HepG2 (cell line): ENCODE results near the gene ZFYVE28. TPM values are rescaled to one million over a fixed set of nuclear protein-coding genes. Genes with fewer than 3 reads are reported as not detected.

Experiments
- ATAC-seq: fragments of 200-7000 bp; cut with Tn5 transposase; 3 replicates; pipeline ENCODE4 v1.9.1; 2020; ENCODE audit warnings: mild to moderate bottlenecking, moderate library complexity
- BruUV-seq: library from RNA; stranded (reverse); fragments of 400-500 nt; replicated peaks from 2 replicates; lab custom pipeline; 2021; lab: Mats Ljungman, UMichigan
- CTCF ChIA-PET: fragments of 300-600 bp; formaldehyde crosslinking; extraction: SDS; loops from one replicate; lab custom pipeline; 2021; ENCODE audit warnings: low total read pairs, inconsistent platforms, low intra/inter-chr PET ratio; lab: Yijun Ruan, JAX
- POLR2A ChIA-PET: fragments of 350-600 bp; sonication (Branson Sonifier 250); formaldehyde crosslinking; loops from one replicate; lab custom pipeline; 2020; ENCODE audit warnings: antibody characterized with exemption, inconsistent platforms; lab: Yijun Ruan, JAX
- DNase-seq: peaks from one replicate; pipeline ENCODE4 v3.0.0-alpha.2; 2015; ENCODE audit warnings: low spot score
- FAIRE-seq: peaks from 3 replicates; lab custom pipeline; 2011; peaks lifted over from hg19 to GRCh38; lab: Jason Lieb, UNC
- H2AFZ ChIP-seq: one replicate; pipeline ENCODE4 v1.6.1; 2011; ENCODE audit warnings: low read length, inconsistent platforms
- H3K27ac ChIP-seq: fragments of 300-600 bp; 3 replicates; pipeline ENCODE4 v1.8.0; 2011; ENCODE audit warnings: mixed run types, mild to moderate bottlenecking, mixed read lengths, low read length, inconsistent platforms; ENCODE audit not compliant: insufficient read depth; ENCODE audit errors: extremely low read length
- H3K27me3 ChIP-seq, 2 experiments: fragments of 200-600 bp in 1 of 2; 2 replicates in 1 of 2; 3 replicates in 1 of 2; pipeline versions ENCODE4 v1.6.0 to v1.8.0; 2011; ENCODE audit warnings: low read length in 2 of 2, mild to moderate bottlenecking in 2 of 2, moderate library complexity in 2 of 2, inconsistent platforms in 1 of 2; ENCODE audit not compliant: insufficient read depth in 2 of 2, control insufficient read depth in 1 of 2
- H3K36me3 ChIP-seq, 2 experiments: fragments of 200-600 bp in 1 of 2; replicated peaks in 1 of 2; 2 replicates in 1 of 2; 3 replicates in 1 of 2; pipeline versions ENCODE4 v1.5.1 to v1.8.0; 2011; ENCODE audit warnings: low read length in 2 of 2, inconsistent platforms in 1 of 2; ENCODE audit not compliant: insufficient read depth in 2 of 2, control insufficient read depth in 1 of 2
- H3K4me1 ChIP-seq: 2 replicates; pipeline ENCODE4 v1.5.1; 2012; ENCODE audit warnings: low read length, inconsistent platforms; ENCODE audit not compliant: insufficient read depth
- H3K4me2 ChIP-seq: 2 replicates; pipeline ENCODE4 v1.6.0; 2011; ENCODE audit warnings: low read depth, low read length, inconsistent platforms
- H3K4me3 ChIP-seq, 3 experiments: fragments of 200-600 bp in 1 of 3; sonication (generic), shearing (Covaris generic) in 1 of 3; replicated peaks in 1 of 3; 2 replicates each; pipeline ENCODE4 v1.5.1; 2011 to 2016; ENCODE audit warnings: low read length in 3 of 3, inconsistent platforms in 2 of 3, low read depth in 2 of 3, mild to moderate bottlenecking in 2 of 3, control low read depth in 1 of 3, mixed read lengths in 1 of 3; ENCODE audit not compliant: insufficient read depth in 1 of 3
- H3K79me2 ChIP-seq: one replicate; pipeline ENCODE4 v1.6.1; 2011; ENCODE audit warnings: low read length, inconsistent platforms; ENCODE audit not compliant: insufficient read depth
- H3K9ac ChIP-seq: 2 replicates; pipeline ENCODE4 v1.6.0; 2011; ENCODE audit warnings: mild to moderate bottlenecking, low read depth, low read length, inconsistent platforms; ENCODE audit not compliant: insufficient read depth
- H3K9me3 ChIP-seq: 2 replicates; pipeline ENCODE4 v1.5.1; 2012; ENCODE audit warnings: mild to moderate bottlenecking, low read length
- H4K20me1 ChIP-seq: 2 replicates; pipeline ENCODE4 v1.6.0; 2011; ENCODE audit warnings: inconsistent platforms, mild to moderate bottlenecking, low read length, moderate library complexity; ENCODE audit not compliant: insufficient read depth
- BRCA1 ChIP-seq: sonication (generic); formaldehyde crosslinking; IDR thresholded peaks from 2 replicates; pipeline ENCODE4 v1.4.0; 2020; ENCODE audit warnings: missing genetic modification reagents
- MTA3 ChIP-seq: sonication (generic); formaldehyde crosslinking; IDR thresholded peaks from 2 replicates; pipeline ENCODE4 v1.4.0; 2020; ENCODE audit warnings: missing genetic modification reagents
- MZF1 ChIP-seq: sonication (generic); formaldehyde crosslinking; IDR thresholded peaks from 2 replicates; pipeline ENCODE4 v1.8.1; 2023; ENCODE audit warnings: mild to moderate bottlenecking, missing genetic modification reagents, borderline replicate concordance
- NR2C2 ChIP-seq: sonication (generic); formaldehyde crosslinking; IDR thresholded peaks from 2 replicates; pipeline ENCODE4 v1.4.0; 2020; ENCODE audit warnings: missing genetic modification reagents, mild to moderate bottlenecking, moderate library complexity, borderline replicate concordance
- PRDM10 ChIP-seq: sonication (generic); formaldehyde crosslinking; IDR thresholded peaks from 2 replicates; pipeline ENCODE4 v1.4.0; 2020; ENCODE audit warnings: low read depth, missing genetic modification reagents
- RBFOX2 ChIP-seq: fragments of 200-400 bp; formaldehyde crosslinking; IDR thresholded peaks from 2 replicates; pipeline ENCODE4 v1.6.1; 2017; ENCODE audit warnings: low read depth, mild to moderate bottlenecking, low read length
- RBM22 ChIP-seq: fragments of 200-400 bp; formaldehyde crosslinking; optimal IDR thresholded peaks from 2 replicates; pipeline ENCODE3; 2017; ENCODE audit warnings: mild to moderate bottlenecking, low read length, moderate library complexity
- ZKSCAN5 ChIP-seq: sonication (generic); formaldehyde crosslinking; IDR thresholded peaks from 2 replicates; pipeline ENCODE4 v1.5.1; 2020; ENCODE audit warnings: mild to moderate bottlenecking, missing genetic modification reagents
- ZNF280D ChIP-seq: sonication (generic); formaldehyde crosslinking; IDR thresholded peaks from 2 replicates; pipeline ENCODE4 v1.5.1; 2020; ENCODE audit warnings: mild to moderate bottlenecking, missing genetic modification reagents
- ZNF616 ChIP-seq: sonication (generic); formaldehyde crosslinking; IDR thresholded peaks from 2 replicates; pipeline ENCODE4 v1.5.0; 2020; ENCODE audit warnings: low read depth, mild to moderate bottlenecking, missing genetic modification reagents
- WGBS: methylation state at CpG from one replicate; pipeline ENCODE4 v1.1.6; 2017; ENCODE audit warnings: low lambda C conversion rate; 5-methylcytosine and 5-hydroxymethylcytosine counted together
- in situ Hi-C: cut with HindIII; loops from 2 replicates; pipeline ENCODE4 v1.10.0; 2017; ENCODE audit warnings: low pct_unique_long_range_greater_than_20kb; ENCODE audit not compliant: extremely low pct_ligation_motif_present
- intact Hi-C: fragments of 100-400 bp; cut with micrococcal nuclease; formaldehyde crosslinking; loops from one replicate; pipeline ENCODE4 v1.10.0; 2022; ENCODE audit not compliant: unreplicated experiment
- polyA plus RNA-seq, 8 experiments: library from polyadenylated mRNA; depleted of rRNA in 3 of 8; stranded (reverse) in 7 of 8; unstranded in 1 of 8; fragments of >200 nt; fragmentation: Illumina TruSeq in 4 of 8; extraction: Trizol in 4 of 8; gene quantifications; 2 replicates each; pipeline versions ENCODE4 v1.2.1 to v1.2.3, GENCODE V29; 2011 to 2016; ENCODE audit warnings: low read depth in 4 of 8, missing spikeins in 1 of 8, mixed read lengths in 1 of 8; ENCODE audit not compliant: insufficient read depth in 1 of 8
- total RNA-seq, 5 experiments: library from RNA; depleted of rRNA; stranded (reverse); fragments of >200 nt; fragmentation: Illumina TruSeq; extraction: Trizol; gene quantifications; 2 replicates each; pipeline ENCODE4 v1.2.3, GENCODE V29; 2016; ENCODE audit warnings: low read depth in 1 of 5
- TF ChIP-seq, protein P1 (sequence below): sonication (generic); formaldehyde crosslinking; IDR thresholded peaks from 2 replicates; pipeline ENCODE4 v1.4.0; 2020; ENCODE audit warnings: missing genetic modification reagents, borderline replicate concordance

Gene ZFYVE28
- total and polyA plus RNA-seq, 2 of the 13 experiments (the other 11 are each of a cell fraction or from before 2014, with no cell fraction given): 0.12 to 0.22 TPM

GRCh38 chr4:2250357-2251072 lies 167.9 kb downstream of the ZFYVE28 start:
- in situ Hi-C loops (no loop called here), intact Hi-C loops (no loop called here)
- 91% methylated on average over 7 of the region's 30 CpGs for WGBS
- POLR2A ChIA-PET: no interaction called here
- ATAC-seq (no peak), FAIRE-seq (no peak), DNase-seq (no peak)
- no TSS peak for BruUV-seq
- CTCF ChIA-PET: no interaction called here
- Histone ChIP-seq H3K36me3 (peaks cover 11% of the 10 kb centered on the region in 2 experiments; a peak in 4 of 5 replicates), H3K4me2 (no peak overlapping the region), H2AFZ (no peak overlapping the region), H3K4me3 (no peak overlapping the region), H3K27me3 (no peaks in the 10 kb centered on the region), H3K9me3 (no peaks in the 10 kb centered on the region), H3K4me1 (peaks cover 7% of the 10 kb centered on the region), H3K79me2 (no peaks in the 10 kb centered on the region), H3K9ac (no peak overlapping the region), H3K27ac (no peak overlapping the region), H4K20me1 (no peaks in the 10 kb centered on the region)
- TF ChIP-seq ZNF280D (CRISPR knock-in tag) (no peak), BRCA1 (CRISPR knock-in tag) (no peak), RBM22 (peak; percentile 23), PRDM10 (CRISPR knock-in tag) (no peak), ZNF616 (CRISPR knock-in tag) (no peak), MTA3 (no peak), ZKSCAN5 (CRISPR knock-in tag) (no peak), RBFOX2 (peak; percentile 39), MZF1 (CRISPR knock-in tag) (no peak), NR2C2 (CRISPR knock-in tag) (no peak)
- TF ChIP-seq, protein P1, sequence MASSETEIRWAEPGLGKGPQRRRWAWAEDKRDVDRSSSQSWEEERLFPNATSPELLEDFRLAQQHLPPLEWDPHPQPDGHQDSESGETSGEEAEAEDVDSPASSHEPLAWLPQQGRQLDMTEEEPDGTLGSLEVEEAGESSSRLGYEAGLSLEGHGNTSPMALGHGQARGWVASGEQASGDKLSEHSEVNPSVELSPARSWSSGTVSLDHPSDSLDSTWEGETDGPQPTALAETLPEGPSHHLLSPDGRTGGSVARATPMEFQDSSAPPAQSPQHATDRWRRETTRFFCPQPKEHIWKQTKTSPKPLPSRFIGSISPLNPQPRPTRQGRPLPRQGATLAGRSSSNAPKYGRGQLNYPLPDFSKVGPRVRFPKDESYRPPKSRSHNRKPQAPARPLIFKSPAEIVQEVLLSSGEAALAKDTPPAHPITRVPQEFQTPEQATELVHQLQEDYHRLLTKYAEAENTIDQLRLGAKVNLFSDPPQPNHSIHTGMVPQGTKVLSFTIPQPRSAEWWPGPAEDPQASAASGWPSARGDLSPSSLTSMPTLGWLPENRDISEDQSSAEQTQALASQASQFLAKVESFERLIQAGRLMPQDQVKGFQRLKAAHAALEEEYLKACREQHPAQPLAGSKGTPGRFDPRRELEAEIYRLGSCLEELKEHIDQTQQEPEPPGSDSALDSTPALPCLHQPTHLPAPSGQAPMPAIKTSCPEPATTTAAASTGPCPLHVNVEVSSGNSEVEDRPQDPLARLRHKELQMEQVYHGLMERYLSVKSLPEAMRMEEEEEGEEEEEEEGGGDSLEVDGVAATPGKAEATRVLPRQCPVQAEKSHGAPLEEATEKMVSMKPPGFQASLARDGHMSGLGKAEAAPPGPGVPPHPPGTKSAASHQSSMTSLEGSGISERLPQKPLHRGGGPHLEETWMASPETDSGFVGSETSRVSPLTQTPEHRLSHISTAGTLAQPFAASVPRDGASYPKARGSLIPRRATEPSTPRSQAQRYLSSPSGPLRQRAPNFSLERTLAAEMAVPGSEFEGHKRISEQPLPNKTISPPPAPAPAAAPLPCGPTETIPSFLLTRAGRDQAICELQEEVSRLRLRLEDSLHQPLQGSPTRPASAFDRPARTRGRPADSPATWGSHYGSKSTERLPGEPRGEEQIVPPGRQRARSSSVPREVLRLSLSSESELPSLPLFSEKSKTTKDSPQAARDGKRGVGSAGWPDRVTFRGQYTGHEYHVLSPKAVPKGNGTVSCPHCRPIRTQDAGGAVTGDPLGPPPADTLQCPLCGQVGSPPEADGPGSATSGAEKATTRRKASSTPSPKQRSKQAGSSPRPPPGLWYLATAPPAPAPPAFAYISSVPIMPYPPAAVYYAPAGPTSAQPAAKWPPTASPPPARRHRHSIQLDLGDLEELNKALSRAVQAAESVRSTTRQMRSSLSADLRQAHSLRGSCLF (CRISPR knock-in tag): no peak
